Peyer's patch (tissue), 4 donors: ENCODE results near the gene GALNT1.

Experiments used
- POLR2A ChIP-seq, 2 donors: fragments of 450-650 bp; IDR thresholded peaks; one replicate each; pipeline ENCODE4 v1.5.1; 2017; ENCODE audit warnings: antibody characterized with exemption in 2 of 2, mild to moderate bottlenecking in 2 of 2, moderate library complexity in 2 of 2
- TF ChIP-seq, protein P1 (sequence below), 6 experiments: fragments of 450-650 bp in 4 of 6; fragments of 200-600 bp in 2 of 6; sonication (generic) in 1 of 6; IDR thresholded peaks; one replicate each; pipeline ENCODE4 v1.5.1; 2017 to 2019; ENCODE audit warnings: antibody characterized with exemption in 6 of 6, mild to moderate bottlenecking in 3 of 6, moderate library complexity in 1 of 6

DNA sequence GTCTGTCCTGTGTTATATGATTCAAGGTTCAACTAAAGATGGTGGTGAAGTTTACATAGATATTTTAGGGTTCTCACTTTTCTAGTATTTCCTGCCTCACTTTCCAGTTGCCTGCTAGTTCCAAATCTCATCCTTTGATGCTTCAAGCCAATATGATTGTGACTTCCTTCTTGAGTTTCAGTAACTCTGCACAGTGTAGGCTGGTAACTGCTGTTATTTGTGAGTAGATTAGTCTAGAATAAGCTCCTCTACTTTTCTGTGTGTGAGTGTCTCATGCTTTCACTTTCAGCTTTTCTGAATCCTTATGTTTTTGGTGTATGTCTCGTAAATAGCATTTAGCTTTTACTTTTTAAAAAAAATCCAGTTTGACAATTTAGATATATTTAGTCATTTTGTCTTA, 42.6 kb downstream of the GALNT1 start:
- TF ChIP-seq, protein P1, sequence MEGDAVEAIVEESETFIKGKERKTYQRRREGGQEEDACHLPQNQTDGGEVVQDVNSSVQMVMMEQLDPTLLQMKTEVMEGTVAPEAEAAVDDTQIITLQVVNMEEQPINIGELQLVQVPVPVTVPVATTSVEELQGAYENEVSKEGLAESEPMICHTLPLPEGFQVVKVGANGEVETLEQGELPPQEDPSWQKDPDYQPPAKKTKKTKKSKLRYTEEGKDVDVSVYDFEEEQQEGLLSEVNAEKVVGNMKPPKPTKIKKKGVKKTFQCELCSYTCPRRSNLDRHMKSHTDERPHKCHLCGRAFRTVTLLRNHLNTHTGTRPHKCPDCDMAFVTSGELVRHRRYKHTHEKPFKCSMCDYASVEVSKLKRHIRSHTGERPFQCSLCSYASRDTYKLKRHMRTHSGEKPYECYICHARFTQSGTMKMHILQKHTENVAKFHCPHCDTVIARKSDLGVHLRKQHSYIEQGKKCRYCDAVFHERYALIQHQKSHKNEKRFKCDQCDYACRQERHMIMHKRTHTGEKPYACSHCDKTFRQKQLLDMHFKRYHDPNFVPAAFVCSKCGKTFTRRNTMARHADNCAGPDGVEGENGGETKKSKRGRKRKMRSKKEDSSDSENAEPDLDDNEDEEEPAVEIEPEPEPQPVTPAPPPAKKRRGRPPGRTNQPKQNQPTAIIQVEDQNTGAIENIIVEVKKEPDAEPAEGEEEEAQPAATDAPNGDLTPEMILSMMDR (IDR thresholded peaks at IDR 0.05) = no peak
- TF ChIP-seq POLR2A (IDR thresholded peaks at IDR 0.05) = no peak
